HCT116 (cell line): Measurements from ENCODE around the gene ZSCAN4.

Experiments used
- ATF3 ChIP-seq: IDR thresholded peaks from 2 replicates; pipeline ENCODE4 v1.6.1; 2012
- CTCF ChIP-seq, 3 experiments: fragments of 200-600 bp in 1 of 3; sonication (generic) in 1 of 3; IDR thresholded peaks in 2 of 3; conservative IDR thresholded peaks in 1 of 3; 2 replicates each; pipeline ENCODE4 v1.5.1; 2012 to 2017; ENCODE audit warnings: low read depth in 2 of 3, low read length in 2 of 3, antibody characterized with exemption in 1 of 3, borderline replicate concordance in 1 of 3, control low read depth in 1 of 3, mild to moderate bottlenecking in 1 of 3, mixed read lengths in 1 of 3, mixed run types in 1 of 3, moderate library complexity in 1 of 3; ENCODE audit not compliant: insufficient read depth in 1 of 3
- ELF1 ChIP-seq: IDR thresholded peaks from 2 replicates; pipeline ENCODE4 v1.6.1; 2012; ENCODE audit warnings: low read depth, borderline replicate concordance
- MAX ChIP-seq: IDR thresholded peaks from 2 replicates; pipeline ENCODE4 v1.6.1; 2012
- POLR2A ChIP-seq: IDR thresholded peaks from 2 replicates; pipeline ENCODE4 v1.7.0; 2011; ENCODE audit warnings: borderline replicate concordance; ENCODE audit not compliant: insufficient read depth, insufficient read length; ENCODE audit errors: extremely low read depth
- REST ChIP-seq: IDR thresholded peaks from 2 replicates; pipeline ENCODE4 v1.6.1; 2012; ENCODE audit warnings: low read depth
- SIN3A ChIP-seq: IDR thresholded peaks from 2 replicates; pipeline ENCODE4 v1.6.1; 2012; ENCODE audit warnings: low read depth

GRCh38 chr19:57689750-57690149 is 21.0 kb downstream of the ZSCAN4 start:
- TF ChIP-seq POLR2A (no peak), CTCF (IDR thresholded peaks at IDR 0.05 in 2 of 3, conservative IDR thresholded peaks at IDR 0.05 in 1 of 3; ENCODE audit: borderline replicate concordance in 1 of 3, insufficient read depth in 1 of 3, low read depth in 2 of 3, low read length in 2 of 3) (no peak), REST (no peak), MAX (no peak), ELF1 (no peak), SIN3A (no peak), ATF3 (no peak)
